ENCODE measurements around the gene LAX1. TPM values are rescaled to one million over a fixed set of nuclear protein-coding genes. Genes with fewer than 3 reads are reported as not detected.

LAX1 gene
- total RNA-seq, 1 experiment from 2014 or later = not detected

DNA sequence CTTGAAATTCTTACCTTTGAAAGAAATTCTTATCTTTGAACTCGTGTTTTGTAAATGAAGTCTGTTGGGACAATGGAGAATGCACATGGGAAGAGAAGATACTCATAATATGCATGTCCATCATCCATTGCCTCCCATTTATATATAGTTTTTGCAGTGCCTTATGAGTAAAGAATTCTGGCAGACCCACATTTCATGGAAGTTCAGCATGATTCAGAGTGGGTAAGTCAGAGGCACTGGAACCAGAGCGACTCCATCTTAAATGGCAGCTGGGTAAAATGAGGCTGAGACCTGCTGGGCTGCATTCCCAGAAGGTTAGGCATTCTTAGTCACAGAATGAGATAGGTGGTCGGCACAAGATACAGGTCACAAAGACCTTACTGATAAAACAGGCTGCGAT is 13.8 kb downstream of the LAX1 start:
- Mint-ChIP-seq H3K4me1 (ENCODE audit: low read depth, unreplicated experiment) (peaks cover 6% of the 10 kb centered on the region), H3K36me3 (ENCODE audit: insufficient read depth, unreplicated experiment) (no peaks in the 10 kb centered on the region), H3K4me3 (ENCODE audit: unreplicated experiment) (no peak overlapping the region), H3K27me3 (ENCODE audit: insufficient read depth, unreplicated experiment) (no peaks in the 10 kb centered on the region), H3K9me3 (ENCODE audit: unreplicated experiment) (no peaks in the 10 kb centered on the region), H3K27ac (ENCODE audit: unreplicated experiment) (no peak overlapping the region)
- no peak overlapping the region for H3K4me3 ChIP-seq (ENCODE audit: low read depth, low read length)
- TF ChIP-seq, protein P1, sequence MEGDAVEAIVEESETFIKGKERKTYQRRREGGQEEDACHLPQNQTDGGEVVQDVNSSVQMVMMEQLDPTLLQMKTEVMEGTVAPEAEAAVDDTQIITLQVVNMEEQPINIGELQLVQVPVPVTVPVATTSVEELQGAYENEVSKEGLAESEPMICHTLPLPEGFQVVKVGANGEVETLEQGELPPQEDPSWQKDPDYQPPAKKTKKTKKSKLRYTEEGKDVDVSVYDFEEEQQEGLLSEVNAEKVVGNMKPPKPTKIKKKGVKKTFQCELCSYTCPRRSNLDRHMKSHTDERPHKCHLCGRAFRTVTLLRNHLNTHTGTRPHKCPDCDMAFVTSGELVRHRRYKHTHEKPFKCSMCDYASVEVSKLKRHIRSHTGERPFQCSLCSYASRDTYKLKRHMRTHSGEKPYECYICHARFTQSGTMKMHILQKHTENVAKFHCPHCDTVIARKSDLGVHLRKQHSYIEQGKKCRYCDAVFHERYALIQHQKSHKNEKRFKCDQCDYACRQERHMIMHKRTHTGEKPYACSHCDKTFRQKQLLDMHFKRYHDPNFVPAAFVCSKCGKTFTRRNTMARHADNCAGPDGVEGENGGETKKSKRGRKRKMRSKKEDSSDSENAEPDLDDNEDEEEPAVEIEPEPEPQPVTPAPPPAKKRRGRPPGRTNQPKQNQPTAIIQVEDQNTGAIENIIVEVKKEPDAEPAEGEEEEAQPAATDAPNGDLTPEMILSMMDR (IDR thresholded peaks at IDR 0.05; ENCODE audit: insufficient read depth in 1 of 2, low read depth in 1 of 2, low read length in 1 of 2, severe bottlenecking in 1 of 2, unreplicated experiment in 1 of 2) = no peak
- no peak for DNase-seq
- ChIA-PET CTCF (no interaction called here), POLR2A (no interaction called here)
- intact Hi-C loops (cut with micrococcal nuclease; ENCODE audit: unreplicated experiment) = no loop called here
- H3K9me3 ChIP-seq = no peaks in the 10 kb centered on the region
- H3K27me3 ChIP-seq (replicated peaks; ENCODE audit: control insufficient read depth, insufficient read depth, low read length) = no peaks in the 10 kb centered on the region
- H3K4me1 ChIP-seq = no peaks in the 10 kb centered on the region
- no peaks in the 10 kb centered on the region for H3K36me3 ChIP-seq (ENCODE audit: control insufficient read depth, insufficient read depth, low read length)
- no TSS peak for BruUV-seq (replicated peaks)

DNA sequence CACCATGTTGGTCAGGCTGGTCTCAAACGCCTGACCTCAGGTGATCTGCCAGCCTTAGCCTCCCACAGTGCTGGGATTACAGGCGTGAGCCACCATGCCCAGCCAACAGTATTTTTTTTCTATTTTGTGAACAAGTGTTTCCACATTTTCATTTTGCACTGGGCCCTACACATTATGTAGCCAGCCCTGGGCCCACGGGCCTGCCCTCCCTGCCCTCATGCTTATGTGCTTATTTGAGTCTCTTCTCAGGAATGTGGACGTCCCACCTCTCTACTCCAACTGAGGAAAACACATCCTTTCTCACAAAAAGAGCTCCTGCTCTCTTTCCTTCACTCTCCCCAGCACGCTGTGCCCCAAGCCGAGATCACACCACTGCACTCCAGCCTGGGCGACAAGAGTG is 17.0 kb downstream of the LAX1 start:
- H3K9me3 Mint-ChIP-seq (ENCODE audit: unreplicated experiment) = no peaks in the 10 kb centered on the region
- H3K27me3 Mint-ChIP-seq (ENCODE audit: insufficient read depth, unreplicated experiment) = no peaks in the 10 kb centered on the region
- no TSS peak for BruUV-seq (replicated peaks)
- no peak overlapping the region for H3K27ac Mint-ChIP-seq (ENCODE audit: unreplicated experiment)
- H3K4me3 Mint-ChIP-seq (ENCODE audit: unreplicated experiment) = no peak overlapping the region
- ChIA-PET CTCF (no interaction called here), POLR2A (no interaction called here)
- H3K36me3 Mint-ChIP-seq (ENCODE audit: insufficient read depth, unreplicated experiment) = no peaks in the 10 kb centered on the region
- intact Hi-C loops (cut with micrococcal nuclease; ENCODE audit: unreplicated experiment) = no loop called here
- no peaks in the 10 kb centered on the region for H3K36me3 ChIP-seq (ENCODE audit: control insufficient read depth, insufficient read depth, low read length)
- H3K4me1 Mint-ChIP-seq (ENCODE audit: low read depth, unreplicated experiment) = peaks cover 1% of the 10 kb centered on the region
- H3K27me3 ChIP-seq (replicated peaks; ENCODE audit: control insufficient read depth, insufficient read depth, low read length) = no peaks in the 10 kb centered on the region
- no peak overlapping the region for H3K4me3 ChIP-seq (ENCODE audit: low read depth, low read length)
- no peaks in the 10 kb centered on the region for H3K9me3 ChIP-seq
- DNase-seq = no peak
- H3K4me1 ChIP-seq = no peaks in the 10 kb centered on the region; the same call in 1 of the 2 replicates
- TF ChIP-seq, protein P1 (IDR thresholded peaks at IDR 0.05; ENCODE audit: insufficient read depth in 1 of 2, low read depth in 1 of 2, low read length in 1 of 2, severe bottlenecking in 1 of 2, unreplicated experiment in 1 of 2) = no peak

DNA sequence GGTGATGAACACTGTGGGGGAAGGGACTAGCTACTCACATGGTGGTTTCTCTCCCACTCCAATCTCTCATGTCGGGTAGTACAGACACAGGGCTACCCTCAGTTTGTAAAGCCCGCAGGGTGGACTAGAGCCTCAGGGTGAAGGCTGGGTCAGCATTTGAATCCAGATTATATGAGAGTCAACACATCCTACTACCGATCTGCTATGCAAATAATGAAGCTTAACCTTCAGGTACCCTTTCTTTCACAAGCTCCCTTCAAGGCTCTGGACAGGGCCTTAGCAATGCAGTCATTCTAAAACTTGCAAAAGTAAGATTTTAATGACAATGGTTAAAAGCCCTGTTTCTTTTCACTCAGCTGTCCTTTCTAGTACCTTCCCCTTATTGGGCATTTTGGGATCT is 25.0 kb downstream of the LAX1 start:
- Mint-ChIP-seq H3K36me3 (ENCODE audit: insufficient read depth, unreplicated experiment) (no peaks in the 10 kb centered on the region), H3K27me3 (ENCODE audit: insufficient read depth, unreplicated experiment) (no peaks in the 10 kb centered on the region), H3K27ac (ENCODE audit: unreplicated experiment) (no peak overlapping the region), H3K4me1 (ENCODE audit: low read depth, unreplicated experiment) (no peaks in the 10 kb centered on the region), H3K9me3 (ENCODE audit: unreplicated experiment) (no peaks in the 10 kb centered on the region), H3K4me3 (ENCODE audit: unreplicated experiment) (no peak overlapping the region)
- Histone ChIP-seq H3K9me3 (no peaks in the 10 kb centered on the region), H3K4me1 (peaks cover 11% of the 10 kb centered on the region), H3K4me3 (ENCODE audit: low read depth, low read length) (no peak overlapping the region), H3K36me3 (ENCODE audit: control insufficient read depth, insufficient read depth, low read length) (no peaks in the 10 kb centered on the region), H3K27me3 (replicated peaks; ENCODE audit: control insufficient read depth, insufficient read depth, low read length) (no peaks in the 10 kb centered on the region)
- TF ChIP-seq, protein P1 (IDR thresholded peaks at IDR 0.05; ENCODE audit: insufficient read depth in 1 of 2, low read depth in 1 of 2, low read length in 1 of 2, severe bottlenecking in 1 of 2, unreplicated experiment in 1 of 2) = no peak
- ChIA-PET POLR2A (interaction anchor here (0.5 kb wide), 1 partner anchor 21 kb away, joined by 3 read pairs; no protein-coding TSS in a partner anchor), CTCF (no interaction called here)
- no TSS peak for BruUV-seq (replicated peaks)
- intact Hi-C loops (cut with micrococcal nuclease; ENCODE audit: unreplicated experiment) = no loop called here
- DNase-seq = no peak
